ENCODE results near the gene B9D2. TPM values are rescaled to one million over a fixed set of nuclear protein-coding genes. Genes with fewer than 3 reads are reported as not detected.
"Not testable (repeated sequence)": the region's sequence is repeated elsewhere in the genome, so short reads cannot be mapped to it uniquely, and the experiment has no call there.

B9D2 gene
- total RNA-seq, 1 experiment from 2014 or later = 7.6 TPM

DNA sequence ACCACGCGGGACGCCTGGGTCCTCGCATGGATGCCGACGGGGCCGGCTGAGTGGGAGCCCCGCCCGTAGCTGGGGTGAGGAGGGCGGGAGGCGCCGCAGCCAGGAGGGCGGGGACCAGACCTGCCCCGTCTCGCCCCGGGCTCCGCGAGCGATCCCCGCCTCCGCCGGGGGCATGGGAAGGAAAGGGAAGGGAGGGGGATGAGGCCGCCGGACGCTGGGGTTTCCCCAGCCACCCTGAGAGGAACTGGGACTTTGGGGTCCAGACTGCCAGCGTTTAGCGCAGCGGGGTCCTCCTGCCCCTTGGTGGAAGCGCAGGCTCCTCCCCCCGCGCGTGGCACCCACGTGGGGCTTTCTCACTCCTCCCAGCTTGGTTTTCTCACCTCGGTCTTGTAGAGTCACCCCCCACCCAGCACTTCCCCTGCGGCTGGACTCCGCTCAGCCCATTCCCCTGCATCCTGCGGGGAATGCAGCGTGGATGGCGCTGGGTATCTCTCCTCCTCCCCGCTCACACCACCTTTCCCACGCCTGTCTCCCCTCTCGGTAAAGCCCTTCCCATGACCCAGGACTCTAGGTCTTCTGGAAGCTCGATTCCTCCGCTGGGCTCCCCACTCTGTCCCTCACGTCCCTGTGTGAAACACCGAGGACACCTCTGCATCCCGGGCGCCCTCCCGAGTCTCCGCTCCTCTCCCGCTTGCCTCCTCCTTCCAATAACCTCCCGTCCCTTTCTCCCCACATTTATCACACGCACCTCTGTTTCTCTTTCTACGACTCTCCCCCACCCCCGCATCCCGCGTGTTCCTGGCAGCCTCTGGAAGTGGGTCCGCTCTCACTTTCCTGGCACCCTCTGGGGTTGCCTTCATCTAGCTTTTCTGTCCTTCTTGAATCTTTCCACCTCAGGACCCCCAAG, 12.4 kb downstream of the B9D2 start:
- Histone ChIP-seq H4K20me1 (ENCODE audit: insufficient read depth, low read depth, low read length) (peaks cover 24% of the 10 kb centered on the region), H3K4me3 (ENCODE audit: low read length) (peak overlapping the region; percentile 95), H3K79me2 (ENCODE audit: low read length) (peaks cover 63% of the 10 kb centered on the region), H3K9me2 (replicated peaks; ENCODE audit: insufficient read depth, low read length) (no peaks in the 10 kb centered on the region), H3K27me3 (ENCODE audit: low read length) (no peaks in the 10 kb centered on the region), H3K9me3 (ENCODE audit: low read length) (no peaks in the 10 kb centered on the region), H3K9ac (ENCODE audit: low read length) (peak overlapping the region; percentile 95), H3K4me2 (ENCODE audit: low read depth, low read length, poor library complexity, severe bottlenecking) (peak overlapping the region; percentile 84), H3K27ac (ENCODE audit: low read length) (peak overlapping the region; percentile 72), H2AFZ (ENCODE audit: low read length) (no peak overlapping the region; the same call in 1 of the 2 replicates), H3K4me1 (ENCODE audit: low read length) (peaks cover 20% of the 10 kb centered on the region), H3K36me3 (ENCODE audit: insufficient read depth, low read length) (peaks cover 19% of the 10 kb centered on the region; the same call in 1 of the 2 replicates)
- DNase-seq = peak; percentile 84

DNA sequence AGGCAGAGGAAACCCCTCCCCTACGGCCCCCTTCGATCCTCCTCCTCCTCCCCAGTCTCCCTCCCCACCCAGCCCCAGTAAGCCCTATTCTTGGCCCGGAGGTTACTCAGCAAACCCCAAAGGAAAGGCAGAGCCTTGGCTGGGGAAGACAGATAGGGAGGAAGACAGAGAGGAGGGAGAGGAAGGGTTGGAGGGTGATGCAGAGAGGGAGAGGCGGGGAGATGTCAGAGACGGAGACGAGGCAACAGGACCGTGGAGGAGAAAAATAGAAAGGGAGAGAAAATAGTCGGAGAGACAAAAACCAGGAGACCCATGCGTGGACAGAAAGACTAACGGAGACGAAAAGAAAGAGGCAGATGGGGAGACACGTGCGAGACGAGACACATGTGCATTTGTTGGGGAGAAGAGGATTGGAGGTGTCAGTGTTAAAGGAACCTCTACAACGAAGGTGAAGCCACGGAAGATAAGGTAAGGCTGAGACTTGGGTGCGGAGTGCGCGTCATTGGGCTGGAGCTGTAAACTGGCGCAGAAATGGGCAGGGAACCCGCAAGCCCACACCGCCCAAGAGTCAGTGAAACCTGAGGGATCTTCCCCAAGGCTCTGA, 13.1 kb downstream of the B9D2 start:
- H3K79me2 ChIP-seq (ENCODE audit: low read length) = peaks cover 70% of the 10 kb centered on the region
- H3K4me2 ChIP-seq (ENCODE audit: low read depth, low read length, poor library complexity, severe bottlenecking) = peak overlapping the region; percentile 84
- peak overlapping the region; percentile 72; the same call in 1 of the 2 replicates for H3K27ac ChIP-seq (ENCODE audit: low read length)
- H3K36me3 ChIP-seq (ENCODE audit: insufficient read depth, low read length) = peaks cover 23% of the 10 kb centered on the region; the same call in 1 of the 2 replicates
- H2AFZ ChIP-seq (ENCODE audit: low read length) = no peak overlapping the region
- no peaks in the 10 kb centered on the region for H3K9me2 ChIP-seq (replicated peaks; ENCODE audit: insufficient read depth, low read length)
- peaks cover 24% of the 10 kb centered on the region for H4K20me1 ChIP-seq (ENCODE audit: insufficient read depth, low read depth, low read length)
- H3K4me3 ChIP-seq (ENCODE audit: low read length) = peak overlapping the region; percentile 95
- H3K9me3 ChIP-seq (ENCODE audit: low read length) = no peaks in the 10 kb centered on the region
- peaks cover 20% of the 10 kb centered on the region for H3K4me1 ChIP-seq (ENCODE audit: low read length)
- DNase-seq = no peak
- H3K27me3 ChIP-seq (ENCODE audit: low read length) = no peaks in the 10 kb centered on the region
- peak overlapping the region; percentile 95 for H3K9ac ChIP-seq (ENCODE audit: low read length)

DNA sequence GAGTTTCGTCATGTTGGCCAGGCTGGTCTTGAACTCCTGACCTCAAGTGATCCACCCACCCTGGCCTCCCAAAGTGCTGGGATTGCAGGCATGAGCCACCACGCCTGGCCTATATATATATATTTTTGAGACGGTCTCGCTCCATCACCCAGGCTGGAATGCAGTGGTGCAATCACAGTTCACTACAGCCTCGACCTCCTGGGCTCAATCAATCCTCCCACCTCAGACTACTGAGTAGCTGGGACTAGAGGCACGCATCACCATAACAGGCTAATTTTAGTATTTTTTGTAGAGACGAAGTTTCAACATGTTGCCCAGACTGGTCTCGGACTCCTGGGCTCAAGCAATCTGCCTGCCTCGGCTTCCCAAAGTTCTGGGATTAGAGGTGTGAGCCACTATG, 17.0 kb downstream of the B9D2 start:
- H3K4me3 ChIP-seq (ENCODE audit: low read length); H3K9me2 ChIP-seq (replicated peaks; ENCODE audit: insufficient read depth, low read length); H2AFZ ChIP-seq (ENCODE audit: low read length); H3K9ac ChIP-seq (ENCODE audit: low read length); H3K9me3 ChIP-seq (ENCODE audit: low read length); DNase-seq; H3K4me2 ChIP-seq (ENCODE audit: low read depth, low read length, poor library complexity, severe bottlenecking); H3K27me3 ChIP-seq (ENCODE audit: low read length); H3K27ac ChIP-seq (ENCODE audit: low read length): not testable (repeated sequence)
- Histone ChIP-seq H4K20me1 (ENCODE audit: insufficient read depth, low read depth, low read length) (peaks cover 18% of the 10 kb centered on the region), H3K36me3 (ENCODE audit: insufficient read depth, low read length) (peaks cover 38% of the 10 kb centered on the region), H3K4me1 (ENCODE audit: low read length) (peaks cover 12% of the 10 kb centered on the region), H3K79me2 (ENCODE audit: low read length) (peaks cover 51% of the 10 kb centered on the region)

GRCh38 chr19:41344162-41344561, 19.8 kb downstream of the B9D2 start:
- no peaks in the 10 kb centered on the region for H3K4me1 ChIP-seq (ENCODE audit: low read length)
- H4K20me1 ChIP-seq (ENCODE audit: insufficient read depth, low read depth, low read length) = 0 out of 2 replicates have a peak, but pooled peaks cover 9% of the 10 kb centered on the region
- no peak overlapping the region for H2AFZ ChIP-seq (ENCODE audit: low read length)
- H3K36me3 ChIP-seq (ENCODE audit: insufficient read depth, low read length) = peaks cover 41% of the 10 kb centered on the region
- no peak overlapping the region for H3K4me2 ChIP-seq (ENCODE audit: low read depth, low read length, poor library complexity, severe bottlenecking)
- no peak overlapping the region for H3K9ac ChIP-seq (ENCODE audit: low read length)
- peaks cover 39% of the 10 kb centered on the region for H3K79me2 ChIP-seq (ENCODE audit: low read length)
- no peak for DNase-seq
- H3K9me3 ChIP-seq (ENCODE audit: low read length) = no peaks in the 10 kb centered on the region
- no peaks in the 10 kb centered on the region for H3K9me2 ChIP-seq (replicated peaks; ENCODE audit: insufficient read depth, low read length)
- H3K27ac ChIP-seq (ENCODE audit: low read length) = no peak overlapping the region
- H3K4me3 ChIP-seq (ENCODE audit: low read length) = no peak overlapping the region
- H3K27me3 ChIP-seq (ENCODE audit: low read length) = no peaks in the 10 kb centered on the region

DNA sequence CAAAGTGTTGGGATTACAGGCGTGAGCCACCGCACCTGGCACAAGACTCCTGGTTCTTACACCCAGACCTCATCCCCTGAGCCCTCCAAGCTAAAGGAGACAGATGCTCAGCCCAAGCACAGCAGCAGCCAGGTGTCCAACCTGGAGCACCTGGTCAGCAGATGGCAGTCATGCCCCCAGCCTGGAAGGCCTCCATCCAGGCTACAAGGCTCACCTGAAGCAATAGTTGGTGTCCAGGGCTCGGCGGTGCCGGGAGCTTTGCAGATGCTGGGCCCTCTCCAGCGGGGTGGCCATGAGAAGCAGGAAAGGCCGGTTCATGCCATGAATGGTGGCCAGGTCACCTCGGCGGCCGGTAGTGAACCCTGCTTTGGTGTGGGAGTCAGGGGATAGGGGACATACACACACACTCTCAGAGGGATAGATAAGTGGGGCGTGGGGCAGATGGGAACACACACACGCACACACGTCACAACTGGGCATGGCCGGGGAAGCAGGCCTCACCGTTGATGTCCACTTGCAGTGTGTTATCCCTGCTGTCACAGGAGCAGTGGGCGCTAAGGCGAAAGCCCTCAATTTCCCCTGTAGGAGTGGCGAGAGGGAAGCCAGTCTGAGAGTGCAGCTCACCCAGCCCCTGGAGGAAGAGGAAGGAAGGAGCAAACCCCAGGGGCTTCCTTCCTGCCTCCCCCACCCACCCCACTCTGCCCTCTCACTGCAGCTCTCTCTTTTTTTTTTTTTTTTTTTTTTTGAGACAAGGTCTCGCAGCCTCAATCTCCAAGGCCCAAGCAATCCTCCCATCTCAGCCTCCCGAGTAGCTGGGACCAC, 22.1 kb downstream of the B9D2 start:
- no peak overlapping the region for H3K4me3 ChIP-seq (ENCODE audit: low read length)
- H3K4me2 ChIP-seq (ENCODE audit: low read depth, low read length, poor library complexity, severe bottlenecking) = no peak overlapping the region
- peaks cover 35% of the 10 kb centered on the region for H3K36me3 ChIP-seq (ENCODE audit: insufficient read depth, low read length)
- H2AFZ ChIP-seq (ENCODE audit: low read length) = no peak overlapping the region
- H3K9me2 ChIP-seq (replicated peaks; ENCODE audit: insufficient read depth, low read length) = no peaks in the 10 kb centered on the region
- 0 out of 2 replicates have a peak, but pooled peaks cover 5% of the 10 kb centered on the region for H4K20me1 ChIP-seq (ENCODE audit: insufficient read depth, low read depth, low read length)
- H3K4me1 ChIP-seq (ENCODE audit: low read length) = no peaks in the 10 kb centered on the region
- H3K27ac ChIP-seq (ENCODE audit: low read length) = no peak overlapping the region
- H3K9me3 ChIP-seq (ENCODE audit: low read length) = no peaks in the 10 kb centered on the region
- H3K9ac ChIP-seq (ENCODE audit: low read length) = no peak overlapping the region
- no peak for DNase-seq
- H3K27me3 ChIP-seq (ENCODE audit: low read length) = no peaks in the 10 kb centered on the region
- peaks cover 38% of the 10 kb centered on the region for H3K79me2 ChIP-seq (ENCODE audit: low read length)

DNA sequence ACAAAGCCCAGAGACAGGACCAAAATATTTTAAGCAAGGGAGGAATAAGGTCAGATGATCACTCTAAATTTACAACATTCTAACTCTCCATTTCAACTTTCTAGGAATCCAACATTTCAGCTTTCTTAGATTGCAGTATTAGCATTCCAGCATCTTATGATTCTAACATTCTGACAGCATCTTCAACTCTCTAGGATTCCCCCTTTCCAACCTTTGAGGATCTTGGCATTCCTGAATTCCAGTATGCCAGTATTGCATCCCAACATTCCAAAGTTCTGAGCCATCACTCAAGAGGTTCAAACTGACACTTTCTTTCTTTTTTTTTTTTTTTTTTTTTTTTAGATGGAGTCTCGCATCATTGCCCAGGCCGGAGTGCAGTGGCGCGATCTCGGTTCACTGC, 24.0 kb downstream of the B9D2 start:
- Histone ChIP-seq H3K4me1 (ENCODE audit: low read length) (no peaks in the 10 kb centered on the region), H2AFZ (ENCODE audit: low read length) (no peak overlapping the region), H3K4me3 (ENCODE audit: low read length) (no peak overlapping the region), H3K27ac (ENCODE audit: low read length) (no peak overlapping the region), H3K79me2 (ENCODE audit: low read length) (peaks cover 32% of the 10 kb centered on the region), H3K9ac (ENCODE audit: low read length) (no peak overlapping the region), H3K9me3 (ENCODE audit: low read length) (no peaks in the 10 kb centered on the region), H3K27me3 (ENCODE audit: low read length) (no peaks in the 10 kb centered on the region), H3K4me2 (ENCODE audit: low read depth, low read length, poor library complexity, severe bottlenecking) (no peak overlapping the region), H3K9me2 (replicated peaks; ENCODE audit: insufficient read depth, low read length) (no peaks in the 10 kb centered on the region), H4K20me1 (ENCODE audit: insufficient read depth, low read depth, low read length) (0 out of 2 replicates have a peak, but pooled peaks cover 5% of the 10 kb centered on the region), H3K36me3 (ENCODE audit: insufficient read depth, low read length) (peaks cover 35% of the 10 kb centered on the region)
- no peak for DNase-seq

DNA sequence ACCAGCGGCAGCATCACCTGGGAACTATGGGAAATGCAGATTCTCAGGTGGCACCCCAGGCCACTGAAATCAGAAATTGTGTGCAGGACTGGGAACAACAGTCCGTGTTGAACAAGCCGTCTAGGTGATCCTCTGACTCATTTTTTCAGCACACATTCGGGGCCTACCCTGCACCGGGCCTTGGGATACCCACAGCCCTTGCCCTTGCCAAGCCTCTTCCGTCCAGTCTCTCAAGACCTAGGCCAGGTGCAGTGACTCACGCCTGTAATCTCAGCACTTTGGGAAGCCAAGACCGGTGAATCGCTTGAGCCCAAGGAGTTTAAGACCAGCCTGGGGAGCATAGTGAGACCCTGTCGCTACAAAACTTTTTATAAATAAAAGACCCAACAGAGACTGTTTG, 28.5 kb downstream of the B9D2 start:
- no peaks in the 10 kb centered on the region for H3K27me3 ChIP-seq (ENCODE audit: low read length)
- no peak for DNase-seq
- H3K9me3 ChIP-seq (ENCODE audit: low read length) = no peaks in the 10 kb centered on the region
- peaks cover 2% of the 10 kb centered on the region for H3K4me1 ChIP-seq (ENCODE audit: low read length)
- H3K79me2 ChIP-seq (ENCODE audit: low read length) = peaks cover 24% of the 10 kb centered on the region
- H2AFZ ChIP-seq (ENCODE audit: low read length) = no peak overlapping the region
- no peak overlapping the region for H3K4me3 ChIP-seq (ENCODE audit: low read length)
- peaks cover 32% of the 10 kb centered on the region; the same call in 1 of the 2 replicates for H3K36me3 ChIP-seq (ENCODE audit: insufficient read depth, low read length)
- H3K4me2 ChIP-seq (ENCODE audit: low read depth, low read length, poor library complexity, severe bottlenecking) = no peak overlapping the region
- no peak overlapping the region for H3K27ac ChIP-seq (ENCODE audit: low read length)
- H3K9me2 ChIP-seq (replicated peaks; ENCODE audit: insufficient read depth, low read length) = no peaks in the 10 kb centered on the region
- H4K20me1 ChIP-seq (ENCODE audit: insufficient read depth, low read depth, low read length) = 0 out of 2 replicates have a peak, but pooled peaks cover 2% of the 10 kb centered on the region
- H3K9ac ChIP-seq (ENCODE audit: low read length) = no peak overlapping the region

Data from Karpas-422 (cell line).